Progenitor cell of endocrine pancreas (in vitro differentiated cells): Measurements from ENCODE around the gene C11orf98. TPM values are rescaled to one million over a fixed set of nuclear protein-coding genes. Genes with fewer than 3 reads are reported as not detected.
"Not testable (repeated sequence)": the region's sequence is repeated elsewhere in the genome, so short reads cannot be mapped to it uniquely, and the experiment has no call there.

Experiments
- DNase-seq: peaks from one replicate; pipeline ENCODE4 v3.0.0; 2021; ENCODE audit warnings: low spot score; ENCODE audit not compliant: unreplicated experiment
- H3K27ac Mint-ChIP-seq: 2 replicates; pipeline ENCODE4 v1.8.0; 2021; ENCODE audit warnings: mild to moderate bottlenecking, moderate library complexity, mixed read lengths
- H3K27me3 Mint-ChIP-seq: 2 replicates; pipeline ENCODE4 v1.8.0; 2021; ENCODE audit warnings: mixed read lengths
- H3K36me3 Mint-ChIP-seq: 2 replicates; pipeline ENCODE4 v1.8.0; 2022; ENCODE audit warnings: mixed read lengths; ENCODE audit not compliant: insufficient read depth
- H3K4me1 Mint-ChIP-seq: 2 replicates; pipeline ENCODE4 v1.8.0; 2021; ENCODE audit warnings: low read depth, mixed read lengths
- H3K4me3 Mint-ChIP-seq: 2 replicates; pipeline ENCODE4 v1.8.0; 2021; ENCODE audit warnings: low read depth, mild to moderate bottlenecking, moderate library complexity, mixed read lengths
- H3K9me3 Mint-ChIP-seq: 2 replicates; pipeline ENCODE4 v1.8.0; 2021; ENCODE audit warnings: low read depth, mixed read lengths
- CTCF ChIP-seq: fragments of 200-600 bp; sonication (generic); IDR thresholded peaks from one replicate; pipeline ENCODE4 v1.5.0; 2021; ENCODE audit warnings: antibody characterized with exemption, mild to moderate bottlenecking; ENCODE audit not compliant: unreplicated experiment
- total RNA-seq: library from RNA; stranded (reverse); gene quantifications from 2 replicates; pipeline ENCODE4 v1.2.1, GENCODE V29; 2021

C11orf98 gene
- total RNA-seq, 1 donor from 2014 or later: 71.7 TPM

DNA sequence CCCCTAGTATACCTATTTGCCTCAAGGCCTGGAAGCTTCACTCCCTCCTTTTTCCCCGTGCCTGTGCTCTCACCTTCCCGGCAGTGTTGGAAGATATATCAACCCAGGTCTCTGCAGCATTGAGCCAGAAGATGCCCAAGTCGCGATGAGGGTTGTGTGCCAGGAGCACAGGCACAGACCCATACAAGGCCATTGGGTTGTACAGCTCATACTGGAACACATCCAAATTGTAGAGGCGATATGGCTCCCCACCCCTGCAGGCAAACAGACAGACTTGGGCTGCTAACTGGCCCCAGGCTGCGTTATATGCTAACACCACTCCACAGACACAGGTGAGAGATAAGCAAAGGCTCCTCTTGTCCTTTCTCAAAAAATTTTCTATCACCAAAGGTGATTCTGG is 32.5 kb downstream of the C11orf98 start:
- Mint-ChIP-seq H3K9me3 (no peaks in the 10 kb centered on the region), H3K4me1 (no peaks in the 10 kb centered on the region), H3K4me3 (no peak overlapping the region), H3K36me3 (peaks cover 36% of the 10 kb centered on the region), H3K27ac (peak overlapping the region; percentile 86), H3K27me3 (no peaks in the 10 kb centered on the region)
- TF ChIP-seq CTCF: no peak
- DNase-seq: no peak

DNA sequence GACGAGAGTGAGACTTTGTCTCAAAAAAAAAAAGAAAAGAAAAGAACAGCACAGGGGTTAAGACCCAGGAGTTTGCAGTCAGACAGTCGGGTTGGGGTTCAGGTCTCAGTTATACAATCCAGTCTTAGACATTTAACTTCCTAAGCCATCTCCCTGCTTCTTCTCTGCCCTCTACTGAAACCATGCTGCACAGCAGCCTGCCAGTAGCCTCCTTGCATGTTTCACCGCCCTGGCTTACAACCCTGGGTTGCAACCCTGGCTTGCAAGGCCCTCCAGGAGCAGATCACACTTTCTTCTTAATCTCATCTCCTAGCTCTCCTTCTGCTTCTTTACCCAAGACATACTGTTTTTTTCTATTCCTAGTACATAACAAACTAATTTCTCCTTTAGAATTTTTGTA is 37.3 kb downstream of the C11orf98 start:
- H3K9me3 Mint-ChIP-seq: no peaks in the 10 kb centered on the region
- H3K36me3 Mint-ChIP-seq: peaks cover 30% of the 10 kb centered on the region
- H3K4me3 Mint-ChIP-seq: no peak overlapping the region
- no peak for DNase-seq
- H3K27ac Mint-ChIP-seq: peak overlapping the region; percentile 36
- H3K4me1 Mint-ChIP-seq: no peaks in the 10 kb centered on the region
- no peaks in the 10 kb centered on the region for H3K27me3 Mint-ChIP-seq
- no peak for TF ChIP-seq CTCF

DNA sequence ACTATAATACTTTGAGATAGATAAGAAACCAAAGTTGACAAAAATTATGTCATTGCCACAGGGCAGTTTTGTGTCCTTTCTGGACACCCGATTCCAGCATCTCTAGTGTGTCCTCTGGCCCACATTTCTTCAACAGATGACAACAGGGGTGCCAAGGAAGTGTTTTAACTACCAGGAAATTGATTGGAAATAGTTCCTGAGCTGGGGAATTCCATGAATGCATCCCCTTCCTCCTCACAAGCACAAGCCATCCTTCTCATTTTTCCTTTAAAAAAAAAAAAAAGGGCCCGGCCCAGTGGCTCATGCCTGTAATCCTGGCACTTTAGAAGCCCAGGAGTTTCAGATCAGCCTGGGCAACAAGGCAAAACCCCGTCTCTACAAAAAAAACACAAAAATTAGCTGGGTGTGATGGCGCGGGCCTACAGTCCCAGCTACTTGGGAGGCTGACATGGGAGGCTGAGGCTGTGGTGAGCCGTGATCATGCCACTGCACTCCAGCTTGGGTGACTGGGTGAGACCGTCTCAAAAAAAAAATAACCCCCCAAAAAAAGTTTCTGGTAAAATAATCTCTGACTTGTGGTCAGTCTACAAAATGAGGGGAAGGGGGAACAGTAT is 42.4 kb downstream of the C11orf98 start:
- peaks cover 12% of the 10 kb centered on the region for H3K36me3 Mint-ChIP-seq
- DNase-seq: no peak
- no peaks in the 10 kb centered on the region for H3K9me3 Mint-ChIP-seq
- H3K4me3 Mint-ChIP-seq: peak overlapping the region; percentile 93
- no peaks in the 10 kb centered on the region for H3K27me3 Mint-ChIP-seq
- H3K27ac Mint-ChIP-seq: peak overlapping the region; percentile 98
- TF ChIP-seq CTCF: no peak
- H3K4me1 Mint-ChIP-seq: peaks cover 13% of the 10 kb centered on the region

DNA sequence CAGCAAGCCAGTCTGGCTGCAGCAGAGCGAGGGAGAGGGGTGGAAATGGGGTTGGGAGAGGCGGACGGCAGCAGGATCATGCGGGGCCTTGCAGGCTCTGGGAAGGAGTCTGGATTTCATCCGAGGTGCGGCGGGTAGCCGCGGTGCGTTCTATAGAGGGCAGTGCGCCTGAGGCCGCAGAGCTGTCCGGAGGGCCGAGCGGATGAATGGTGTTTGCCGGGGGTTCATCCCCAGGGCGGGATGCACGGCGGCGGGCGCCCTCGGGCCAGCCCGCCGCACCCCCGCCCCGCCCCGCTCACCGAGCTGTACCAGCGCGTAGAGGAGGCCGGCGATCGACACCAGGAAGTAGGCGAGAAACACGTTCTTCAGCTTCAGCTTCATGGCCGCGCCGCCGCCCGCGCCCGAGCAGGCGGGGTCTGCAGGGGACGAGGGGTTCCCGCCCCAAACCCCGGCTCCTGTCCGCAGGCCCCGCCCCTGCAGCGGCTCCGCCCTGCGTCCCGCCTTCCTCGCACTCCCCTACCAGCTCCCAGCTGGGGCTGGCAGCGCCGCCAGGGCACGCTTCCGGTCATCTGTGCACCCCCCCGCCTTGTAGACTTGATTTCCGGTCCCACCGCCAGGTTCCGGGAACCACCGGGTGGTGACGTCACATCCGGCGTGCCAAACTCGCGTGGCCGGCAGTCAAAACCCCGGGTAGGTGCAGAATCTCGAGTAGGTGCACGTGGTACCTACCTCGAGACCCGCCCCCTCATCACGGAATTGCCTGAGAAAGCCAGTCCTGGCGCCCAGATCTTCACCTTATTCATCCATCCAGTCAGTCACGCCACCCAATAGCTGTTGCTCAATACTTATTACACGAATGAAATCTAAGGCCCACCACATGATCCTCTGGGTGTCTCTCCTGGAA is 43.2 kb downstream of the C11orf98 start, which contains the start of gene B3GAT3:
Gene B3GAT3 (minus strand): TSS at position 420 of the 904 bp plus-strand sequence. CDS start 39 bp downstream, at position 381.
- TF ChIP-seq CTCF: peak; percentile 11
- H3K4me1 Mint-ChIP-seq: peaks cover 13% of the 10 kb centered on the region

GRCh38 chr11:62621027-62621566 is 43.9 kb downstream of the C11orf98 start:
- DNase-seq: no peak
- Mint-ChIP-seq H3K4me1 (peaks cover 13% of the 10 kb centered on the region), H3K27me3 (no peaks in the 10 kb centered on the region), H3K9me3 (no peaks in the 10 kb centered on the region), H3K27ac (peak overlapping the region; percentile 94), H3K36me3 (peaks cover 6% of the 10 kb centered on the region), H3K4me3 (peak overlapping the region; percentile 93)
- no peak for TF ChIP-seq CTCF

More for the DNA sequence above, 43.2 kb downstream of the C11orf98 start, which contains the start of gene B3GAT3:
- Mint-ChIP-seq H3K27ac (peak within 1 kb of the TSS; percentile 98), H3K36me3 (peaks cover 8% of the 10 kb centered on the region), H3K4me3 (peak within 1 kb of the TSS; percentile 93), H3K27me3 (no peaks in the 10 kb centered on the region), H3K9me3 (no peaks in the 10 kb centered on the region)
- peak; percentile 97 for DNase-seq

- H3K27me3 Mint-ChIP-seq, H3K36me3 Mint-ChIP-seq, H3K4me3 Mint-ChIP-seq, H3K9me3 Mint-ChIP-seq, H3K27ac Mint-ChIP-seq, DNase-seq: not testable (repeated sequence)
- peaks cover 10% of the 10 kb centered on the region for H3K4me1 Mint-ChIP-seq
Observed at GRCh38 chr11:62616957-62617356, 48.1 kb downstream of the C11orf98 start.
